ENCODE measurements around the gene TSHZ2. TPM values are rescaled to one million over a fixed set of nuclear protein-coding genes. Genes with fewer than 3 reads are reported as not detected.

The TSHZ2 gene
- total RNA-seq, 4 donors from 2014 or later: 1.9 to 12.9 (median 5.0) TPM

DNA sequence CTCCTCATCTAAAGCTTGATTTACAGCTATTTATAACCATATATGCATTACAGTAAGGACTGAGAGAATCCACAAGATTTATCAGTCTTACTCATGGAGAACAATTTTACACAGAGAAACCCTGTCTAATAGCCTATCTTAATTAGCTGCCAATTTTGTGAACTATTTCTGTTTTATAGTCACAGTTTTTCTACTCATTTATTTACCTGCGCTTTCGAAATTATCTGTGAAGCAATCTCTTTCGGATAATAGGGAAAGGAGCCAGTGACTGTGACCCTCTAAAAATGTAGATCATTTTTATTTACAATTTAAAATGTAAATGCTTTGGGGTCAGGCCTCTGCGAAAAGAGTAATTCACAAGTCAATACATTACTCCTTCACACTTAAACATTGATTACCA is 98.1 kb downstream of the TSHZ2 start:
- H3K9me3 ChIP-seq: no peaks in the 10 kb centered on the region
- H3K4me1 ChIP-seq: no peaks in the 10 kb centered on the region
- WGBS, 2 donors (ENCODE audit: low coverage in 1 of 2): 59 to 66% methylated on average over 4 of the region's 4 CpGs
- in situ Hi-C loops (cut with MboI; ENCODE audit: low pct_ligation_motif_present in 1 of 4, low pct_unique_long_range_greater_than_20kb in 1 of 4, low sequenced_read_pairs in 3 of 4) (no loop called here), intact Hi-C loops (cut with DNase I; ENCODE audit: low total_unique reads) (no loop called here)
- no peak for DNase-seq
- TF ChIP-seq POLR2A (IDR thresholded peaks at IDR 0.05) (no peak), POLR2AphosphoS5 (IDR thresholded peaks at IDR 0.05) (no peak), EP300 (IDR thresholded peaks at IDR 0.05; ENCODE audit: low read depth) (no peak)
- TF ChIP-seq, protein P1, sequence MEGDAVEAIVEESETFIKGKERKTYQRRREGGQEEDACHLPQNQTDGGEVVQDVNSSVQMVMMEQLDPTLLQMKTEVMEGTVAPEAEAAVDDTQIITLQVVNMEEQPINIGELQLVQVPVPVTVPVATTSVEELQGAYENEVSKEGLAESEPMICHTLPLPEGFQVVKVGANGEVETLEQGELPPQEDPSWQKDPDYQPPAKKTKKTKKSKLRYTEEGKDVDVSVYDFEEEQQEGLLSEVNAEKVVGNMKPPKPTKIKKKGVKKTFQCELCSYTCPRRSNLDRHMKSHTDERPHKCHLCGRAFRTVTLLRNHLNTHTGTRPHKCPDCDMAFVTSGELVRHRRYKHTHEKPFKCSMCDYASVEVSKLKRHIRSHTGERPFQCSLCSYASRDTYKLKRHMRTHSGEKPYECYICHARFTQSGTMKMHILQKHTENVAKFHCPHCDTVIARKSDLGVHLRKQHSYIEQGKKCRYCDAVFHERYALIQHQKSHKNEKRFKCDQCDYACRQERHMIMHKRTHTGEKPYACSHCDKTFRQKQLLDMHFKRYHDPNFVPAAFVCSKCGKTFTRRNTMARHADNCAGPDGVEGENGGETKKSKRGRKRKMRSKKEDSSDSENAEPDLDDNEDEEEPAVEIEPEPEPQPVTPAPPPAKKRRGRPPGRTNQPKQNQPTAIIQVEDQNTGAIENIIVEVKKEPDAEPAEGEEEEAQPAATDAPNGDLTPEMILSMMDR (IDR thresholded peaks at IDR 0.05): no peak
- no peak overlapping the region for H3K4me3 ChIP-seq
- H3K27me3 ChIP-seq: no peaks in the 10 kb centered on the region
- H3K27ac ChIP-seq: no peak overlapping the region
- H3K36me3 ChIP-seq: no peaks in the 10 kb centered on the region

DNA sequence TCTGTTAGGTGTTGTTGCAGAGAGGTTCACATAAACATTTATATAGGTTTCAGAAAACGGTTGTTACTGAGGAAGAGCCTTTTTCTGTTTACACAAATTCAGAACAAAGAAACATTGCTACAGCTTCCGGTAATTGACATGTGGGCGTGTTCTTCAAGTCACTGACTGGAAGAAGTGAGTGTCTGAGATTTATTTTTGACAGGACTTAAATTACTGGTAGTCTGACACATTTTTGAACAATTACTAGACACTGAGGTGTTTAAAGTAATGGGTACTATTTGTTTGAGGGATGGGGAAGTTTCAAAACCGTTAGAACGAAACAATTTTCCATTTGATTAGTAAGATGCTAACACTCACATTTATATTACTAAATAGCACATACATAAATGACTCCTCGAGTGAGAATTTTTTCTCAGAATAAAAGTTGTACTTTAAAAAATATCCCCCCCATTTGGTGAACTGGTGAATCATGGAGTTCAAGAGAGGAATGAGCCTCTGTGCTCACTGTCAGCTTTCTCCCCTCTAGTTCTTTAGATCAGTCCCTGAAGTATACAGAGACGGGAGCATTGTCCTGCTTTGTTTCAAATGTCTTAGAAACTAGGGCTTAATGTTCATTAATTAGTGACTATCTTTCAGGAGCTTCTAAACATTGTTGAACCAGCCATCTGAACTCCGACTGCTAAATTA is 98.7 kb downstream of the TSHZ2 start:
- Histone ChIP-seq H3K27ac (no peak overlapping the region), H3K36me3 (no peaks in the 10 kb centered on the region), H3K27me3 (no peaks in the 10 kb centered on the region), H3K4me3 (no peak overlapping the region), H3K9me3 (no peaks in the 10 kb centered on the region), H3K4me1 (no peaks in the 10 kb centered on the region)
- intact Hi-C loops (cut with DNase I; ENCODE audit: low total_unique reads): no loop called here
- no peak for TF ChIP-seq EP300 (IDR thresholded peaks at IDR 0.05; ENCODE audit: low read depth)
- TF ChIP-seq POLR2AphosphoS5 (IDR thresholded peaks at IDR 0.05): no peak
- TF ChIP-seq POLR2A (IDR thresholded peaks at IDR 0.05): no peak
- TF ChIP-seq, protein P1 (IDR thresholded peaks at IDR 0.05): no peak
- in situ Hi-C loops (cut with MboI; ENCODE audit: low pct_ligation_motif_present in 1 of 4, low pct_unique_long_range_greater_than_20kb in 1 of 4, low sequenced_read_pairs in 3 of 4): no loop called here
- DNase-seq: no peak
- WGBS, 2 donors (ENCODE audit: low coverage in 1 of 2): 29 to 41% methylated on average over 8 of the region's 8 CpGs

DNA sequence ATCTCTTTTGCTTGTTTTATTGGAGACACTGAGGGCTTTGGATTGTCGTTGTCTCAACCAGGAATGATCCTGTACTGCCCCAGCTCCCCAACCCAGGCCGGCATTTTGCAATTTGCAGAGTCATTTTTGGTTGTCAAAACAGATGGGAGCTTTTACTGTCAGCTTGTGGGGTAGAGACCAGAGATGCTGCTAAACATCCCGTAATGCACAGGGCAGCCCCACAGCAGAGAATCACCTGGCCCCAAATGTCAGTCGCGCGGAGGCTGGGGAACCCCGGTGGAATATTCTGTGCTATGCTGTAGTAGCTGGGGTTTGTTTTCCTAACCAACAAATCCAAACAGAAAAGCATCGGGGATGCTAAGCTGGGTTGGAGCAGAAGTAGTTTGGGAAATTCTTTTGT is 99.7 kb downstream of the TSHZ2 start:
- DNase-seq: no peak
- TF ChIP-seq POLR2A (IDR thresholded peaks at IDR 0.05) (no peak), EP300 (IDR thresholded peaks at IDR 0.05; ENCODE audit: low read depth) (no peak), POLR2AphosphoS5 (IDR thresholded peaks at IDR 0.05) (no peak)
- TF ChIP-seq, protein P1 (IDR thresholded peaks at IDR 0.05): no peak
- Histone ChIP-seq H3K4me3 (no peak overlapping the region), H3K27me3 (no peaks in the 10 kb centered on the region), H3K36me3 (no peaks in the 10 kb centered on the region), H3K27ac (no peak overlapping the region), H3K4me1 (no peaks in the 10 kb centered on the region), H3K9me3 (no peaks in the 10 kb centered on the region)
- intact Hi-C loops (cut with DNase I; ENCODE audit: low total_unique reads): no loop called here
- in situ Hi-C loops (cut with MboI; ENCODE audit: low pct_ligation_motif_present in 1 of 4, low pct_unique_long_range_greater_than_20kb in 1 of 4, low sequenced_read_pairs in 3 of 4): no loop called here
- 60 to 71% methylated on average over 2 to 8 of the region's 8 CpGs for WGBS, 2 donors (ENCODE audit: low coverage in 1 of 2)

DNA sequence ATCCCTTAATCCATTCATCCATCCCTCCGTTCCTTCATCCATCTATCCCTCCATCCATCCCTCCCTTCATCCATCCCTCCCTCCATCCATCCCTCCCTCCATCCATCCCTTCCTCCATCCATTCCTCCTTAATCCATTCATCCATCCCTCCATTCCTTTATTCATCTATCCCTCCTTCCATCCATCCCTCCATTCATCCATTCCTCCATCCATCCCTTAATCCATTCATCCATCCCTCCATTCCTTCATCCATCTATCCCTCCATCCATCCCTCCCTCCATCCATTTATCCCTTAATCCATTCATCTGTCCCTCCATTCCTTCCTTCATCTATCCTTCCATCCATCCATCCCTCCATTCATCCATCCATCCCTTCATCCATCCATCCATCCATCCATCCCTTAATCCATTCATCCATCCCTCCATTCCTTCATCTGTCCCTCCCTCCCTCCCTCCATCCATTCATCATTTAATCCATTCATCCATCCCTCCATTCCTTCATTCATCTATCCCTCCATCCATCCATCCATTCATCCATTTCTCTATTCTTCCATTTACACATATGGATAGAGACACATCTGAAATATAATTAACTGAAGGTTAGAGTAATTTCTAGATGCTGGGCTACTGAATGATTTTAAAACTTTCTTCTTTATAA is 100.9 kb downstream of the TSHZ2 start:
- Histone ChIP-seq H3K36me3 (no peaks in the 10 kb centered on the region), H3K4me3 (no peak overlapping the region), H3K27ac (no peak overlapping the region), H3K4me1 (no peaks in the 10 kb centered on the region), H3K27me3 (no peaks in the 10 kb centered on the region), H3K9me3 (no peaks in the 10 kb centered on the region)
- WGBS, 2 donors (ENCODE audit: low coverage in 1 of 2): 70 to 89% methylated on average over 1 of the region's 1 CpG
- no peak for DNase-seq
- intact Hi-C loops (cut with DNase I; ENCODE audit: low total_unique reads): no loop called here
- no peak for TF ChIP-seq EP300 (IDR thresholded peaks at IDR 0.05; ENCODE audit: low read depth)
- no peak for TF ChIP-seq POLR2A (IDR thresholded peaks at IDR 0.05)
- TF ChIP-seq POLR2AphosphoS5 (IDR thresholded peaks at IDR 0.05): no peak
- TF ChIP-seq, protein P1 (IDR thresholded peaks at IDR 0.05): no peak
- in situ Hi-C loops (cut with MboI; ENCODE audit: low pct_ligation_motif_present in 1 of 4, low pct_unique_long_range_greater_than_20kb in 1 of 4, low sequenced_read_pairs in 3 of 4): no loop called here
